ENCODE results near the gene GFOD1. TPM values are rescaled to one million over a fixed set of nuclear protein-coding genes. Genes with fewer than 3 reads are reported as not detected.
"Not testable (repeated sequence)": the region's sequence is repeated elsewhere in the genome, so short reads cannot be mapped to it uniquely, and the experiment has no call there.

Gene GFOD1
- polyA plus RNA-seq, 3 donors = 2.0 to 8.0 (median 6.5) TPM

DNA sequence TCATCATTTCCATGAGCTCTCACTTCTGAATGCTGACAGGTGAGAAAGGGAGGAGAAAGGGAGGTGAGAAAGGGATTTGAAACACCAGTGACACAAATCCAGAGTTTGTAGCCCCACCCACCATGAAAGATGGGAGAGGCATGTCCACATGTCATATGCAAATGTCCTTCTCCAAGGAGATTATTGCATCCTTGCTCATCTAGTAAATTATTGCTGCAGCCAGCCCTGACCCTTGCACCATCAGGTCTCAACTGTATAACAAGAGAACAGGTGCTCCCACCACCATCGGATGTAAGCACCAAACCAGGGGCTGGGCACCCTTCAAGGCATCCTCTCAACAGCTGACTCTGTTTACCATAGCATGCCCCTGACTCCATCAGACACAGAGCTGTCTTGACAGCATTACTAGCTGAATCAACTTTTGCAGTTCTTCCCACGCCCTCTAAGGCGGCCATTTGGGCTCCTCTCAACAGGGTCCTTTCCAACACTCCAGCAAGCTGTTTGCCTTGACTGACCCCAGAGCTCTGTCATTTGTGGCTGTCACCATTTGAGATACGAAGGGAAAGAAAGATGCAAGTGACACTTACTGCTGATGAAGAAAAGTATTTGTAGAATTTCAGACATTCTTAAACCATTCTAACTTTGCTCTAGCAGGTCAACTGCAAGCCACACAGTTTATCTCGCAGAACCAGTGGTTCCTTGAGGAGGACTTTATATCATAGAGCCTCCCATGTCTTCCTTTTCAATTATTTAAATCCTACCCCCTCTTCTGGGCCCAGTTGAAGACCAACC lies 14.2 kb downstream of the GFOD1 start:
- WGBS, 3 donors = 87 to 92% (median 90%) methylated on average over 5 of the region's 5 CpGs
- H3K27ac ChIP-seq (ENCODE audit: low read depth, low read length) = no peak overlapping the region

- no peak overlapping the region for H3K27ac ChIP-seq (ENCODE audit: low read depth, low read length)
- 60 to 70% (median 62%) methylated on average over 4 of the region's 4 CpGs for WGBS, 3 donors
Measured at GRCh38 chr6:13472099-13472498, 15.3 kb downstream of the GFOD1 start.

DNA sequence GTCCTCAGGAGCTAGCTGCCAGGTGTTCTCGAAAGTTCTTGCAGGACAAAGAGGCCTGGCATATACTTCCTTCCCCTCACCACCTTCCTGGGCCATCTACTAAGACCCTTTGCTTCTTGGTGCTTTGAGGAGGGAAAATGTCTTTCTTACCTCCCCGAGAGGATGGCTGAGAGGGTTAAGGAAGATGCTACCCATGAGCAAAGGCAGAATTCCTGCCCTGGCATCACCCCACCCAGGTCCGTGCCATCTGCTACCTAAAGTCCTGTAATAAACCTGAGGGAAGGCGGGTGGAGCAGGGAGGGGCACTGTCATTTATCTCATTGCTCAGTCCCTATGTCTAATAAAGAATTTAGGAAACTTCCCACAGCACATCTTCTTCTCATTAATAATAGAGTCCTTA lies 16.2 kb downstream of the GFOD1 start:
- no peak overlapping the region for H3K27ac ChIP-seq (ENCODE audit: low read depth, low read length)
- 72 to 81% (median 72%) methylated on average over 4 of the region's 4 CpGs for WGBS, 3 donors

- no peak overlapping the region for H3K27ac ChIP-seq (ENCODE audit: low read depth, low read length)
- 75 to 79% (median 75%) methylated on average over 10 of the region's 10 CpGs for WGBS, 3 donors
Measured at GRCh38 chr6:13470238-13471140, 16.9 kb downstream of the GFOD1 start.

- H3K27ac ChIP-seq (ENCODE audit: low read depth, low read length) = no peak overlapping the region
- WGBS, 3 donors = 93 to 97% (median 96%) methylated on average over 2 of the region's 2 CpGs
Measured at GRCh38 chr6:13469693-13470092, 17.7 kb downstream of the GFOD1 start.

- no peak overlapping the region for H3K27ac ChIP-seq (ENCODE audit: low read depth, low read length)
- 88 to 91% (median 89%) methylated on average over 1 of the region's 1 CpG for WGBS, 3 donors
Measured at GRCh38 chr6:13468839-13469238, 18.6 kb downstream of the GFOD1 start.

DNA sequence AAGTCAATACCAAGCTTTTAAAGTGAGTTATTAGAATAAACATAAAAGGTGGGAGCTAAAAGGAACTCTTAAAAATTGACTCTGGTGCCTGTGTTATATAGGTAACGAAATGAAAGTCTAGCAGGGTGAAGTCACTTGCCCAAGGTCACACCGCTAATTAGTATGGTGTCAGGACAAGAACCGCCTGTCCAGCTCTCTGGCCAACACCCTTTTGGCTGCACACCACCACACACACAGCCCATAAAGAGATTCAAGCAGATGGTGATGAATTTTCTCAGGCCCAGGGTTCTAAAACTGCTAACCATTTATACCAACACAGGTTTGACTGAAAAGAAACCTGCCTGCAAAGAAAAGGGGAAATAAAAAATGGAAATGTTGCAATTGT lies 20.2 kb downstream of the GFOD1 start:
- no peak overlapping the region for H3K27ac ChIP-seq (ENCODE audit: low read depth, low read length)

GRCh38 chr6:13466304-13467215 lies 20.8 kb downstream of the GFOD1 start:
- H3K27ac ChIP-seq (ENCODE audit: low read depth, low read length) = no peak overlapping the region
- 78 to 88% (median 82%) methylated on average over 6 of the region's 6 CpGs for WGBS, 3 donors

More for the DNA sequence above, 20.2 kb downstream of the GFOD1 start:
- 31 to 85% (median 80%) methylated on average over 3 of the region's 3 CpGs for WGBS, 3 donors

DNA sequence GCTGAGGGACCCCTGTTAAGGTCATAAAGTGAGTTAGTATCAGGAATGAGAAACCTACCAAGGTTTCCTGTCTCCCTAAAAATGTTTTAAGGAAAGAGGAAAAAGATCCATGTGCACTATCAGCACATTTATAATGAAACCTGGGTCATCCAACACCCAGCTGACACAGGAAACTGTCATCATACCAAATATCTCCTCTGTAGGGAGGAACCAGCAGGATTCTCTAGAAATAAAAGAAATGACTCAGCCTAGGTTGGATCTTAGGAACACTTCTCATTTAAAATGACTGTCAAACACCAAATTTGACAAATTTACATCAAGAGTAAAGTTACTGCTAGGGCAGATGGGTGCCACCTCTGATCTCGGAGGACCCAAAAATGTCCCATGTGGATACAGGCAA lies 21.7 kb downstream of the GFOD1 start:
- 92 to 100% (median 100%) methylated on average over 1 of the region's 1 CpG for whole genome bisulfite sequencing, 3 donors

GRCh38 chr6:13463941-13464340 lies 23.5 kb downstream of the GFOD1 start:
- WGBS, 3 donors = 75 to 81% (median 77%) methylated on average over 4 of the region's 4 CpGs
- H3K27ac ChIP-seq (ENCODE audit: low read depth, low read length) = no peak overlapping the region

More for the DNA sequence above, 21.7 kb downstream of the GFOD1 start:
- no peak overlapping the region for H3K27ac ChIP-seq (ENCODE audit: low read depth, low read length)

DNA sequence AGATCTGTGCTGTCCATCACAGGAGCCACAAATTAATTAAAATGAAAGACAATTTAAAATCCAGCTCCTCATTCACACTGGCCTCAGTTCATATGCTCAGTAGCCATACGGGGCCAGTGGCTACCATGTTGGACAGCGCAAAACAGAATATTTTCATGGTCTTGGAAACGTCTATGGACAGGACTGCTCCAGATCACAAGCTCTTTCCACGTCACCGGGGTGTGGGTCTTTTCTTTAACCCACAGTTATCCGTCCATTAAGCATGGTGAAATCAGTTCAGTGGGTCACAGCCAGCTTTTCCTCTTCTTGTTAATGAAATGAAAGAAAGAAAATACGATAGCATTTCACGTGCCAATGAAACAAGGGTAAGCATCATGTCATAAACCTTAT lies 24.1 kb downstream of the GFOD1 start:
- WGBS, 3 donors = 76 to 87% (median 86%) methylated on average over 8 of the region's 8 CpGs
- no peak overlapping the region for H3K27ac ChIP-seq (ENCODE audit: low read depth, low read length)

- H3K27ac ChIP-seq (ENCODE audit: low read depth, low read length) = no peak overlapping the region
- 74 to 81% (median 76%) methylated on average over 12 of the region's 12 CpGs for WGBS, 3 donors
Measured at GRCh38 chr6:13462458-13463327, 24.7 kb downstream of the GFOD1 start.

GRCh38 chr6:13461805-13462204 lies 25.6 kb downstream of the GFOD1 start:
- no peak overlapping the region for H3K27ac ChIP-seq (ENCODE audit: low read depth, low read length)
- WGBS, 3 donors = 59 to 92% (median 62%) methylated on average over 6 of the region's 6 CpGs

DNA sequence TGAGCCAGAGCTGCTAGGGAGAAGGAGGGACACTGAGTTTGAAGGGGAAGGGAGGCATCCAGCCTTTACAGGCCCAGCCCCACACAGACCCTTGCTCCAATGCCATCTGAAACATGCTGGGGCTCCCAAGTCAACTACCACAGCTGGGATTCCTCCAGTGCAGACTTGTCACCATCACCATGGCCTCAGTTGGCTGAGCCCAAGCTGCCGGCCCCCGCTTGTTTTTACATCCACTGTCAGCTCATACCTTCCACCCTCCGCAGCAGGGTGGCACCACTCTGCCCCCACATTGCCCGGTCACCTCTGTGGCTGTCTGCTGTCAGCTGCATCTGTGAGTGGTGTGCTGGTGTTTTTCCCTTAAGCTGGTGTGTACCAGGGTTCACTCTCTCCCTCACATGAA lies 26.1 kb downstream of the GFOD1 start:
- H3K27ac ChIP-seq (ENCODE audit: low read depth, low read length) = no peak overlapping the region

GRCh38 chr6:13460289-13460688 lies 27.1 kb downstream of the GFOD1 start:
- WGBS, 3 donors = 72 to 98% (median 74%) methylated on average over 2 of the region's 2 CpGs
- not testable (repeated sequence) for H3K27ac ChIP-seq (ENCODE audit: low read depth, low read length)

More for the DNA sequence above, 26.1 kb downstream of the GFOD1 start:
- 97 to 99% (median 99%) methylated on average over 4 of the region's 4 CpGs for whole genome bisulfite sequencing, 3 donors

- H3K27ac ChIP-seq (ENCODE audit: low read depth, low read length) = no peak overlapping the region
- WGBS, 3 donors = 55 to 84% (median 72%) methylated on average over 7 of the region's 7 CpGs
Measured at GRCh38 chr6:13457577-13457976, 29.8 kb downstream of the GFOD1 start.

GRCh38 chr6:13455552-13455966 lies 31.8 kb downstream of the GFOD1 start:
- no peak overlapping the region for H3K27ac ChIP-seq (ENCODE audit: low read depth, low read length)
- WGBS, 3 donors = 56 to 60% (median 58%) methylated on average over 5 of the region's 5 CpGs
